Germinal center (tissue), 1 donor: ENCODE measurements around the gene CYREN.

ENCODE experiments used
- DNase-seq: peaks from one replicate; pipeline ENCODE4 v3.0.0; 2012; ENCODE audit warnings: mixed read lengths, low spot score

The CYREN gene

GRCh38 chr7:135197343-135197742 lies 26.8 kb upstream of the CYREN start:
- DNase-seq, result no peak

DNA sequence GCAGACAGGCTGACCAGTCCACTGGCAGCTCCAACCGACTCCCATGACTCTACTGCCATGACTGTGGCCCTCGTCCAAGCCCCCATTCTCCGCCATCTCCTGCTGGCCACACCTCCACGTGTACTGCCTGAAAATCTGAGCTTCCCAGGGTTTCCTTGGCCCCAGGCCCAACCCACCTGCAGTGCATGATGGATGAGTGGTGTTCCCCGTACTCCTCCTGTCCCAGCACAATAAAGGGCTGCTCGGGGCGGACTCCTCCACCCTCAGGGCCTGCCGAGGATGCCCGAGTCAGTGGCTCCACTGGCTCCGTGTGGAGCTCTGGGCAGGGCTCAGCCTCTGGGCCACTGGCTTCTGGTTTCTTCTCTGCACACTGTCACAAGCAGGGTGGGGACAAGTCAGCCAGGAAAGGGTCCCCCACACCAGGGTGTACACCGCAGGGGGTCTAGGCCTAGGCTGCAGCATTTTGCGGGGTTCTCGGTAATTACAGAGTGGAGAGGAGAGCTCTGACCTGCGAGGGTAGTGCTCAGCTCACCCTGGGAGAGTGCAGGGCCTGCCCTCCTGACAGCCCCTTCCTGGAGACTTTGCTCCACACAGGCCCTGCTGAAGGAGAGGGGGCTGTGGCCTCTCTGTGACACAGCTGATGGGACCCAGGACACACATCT lies 25.6 kb upstream of the CYREN start:
- no peak for DNase-seq

DNA sequence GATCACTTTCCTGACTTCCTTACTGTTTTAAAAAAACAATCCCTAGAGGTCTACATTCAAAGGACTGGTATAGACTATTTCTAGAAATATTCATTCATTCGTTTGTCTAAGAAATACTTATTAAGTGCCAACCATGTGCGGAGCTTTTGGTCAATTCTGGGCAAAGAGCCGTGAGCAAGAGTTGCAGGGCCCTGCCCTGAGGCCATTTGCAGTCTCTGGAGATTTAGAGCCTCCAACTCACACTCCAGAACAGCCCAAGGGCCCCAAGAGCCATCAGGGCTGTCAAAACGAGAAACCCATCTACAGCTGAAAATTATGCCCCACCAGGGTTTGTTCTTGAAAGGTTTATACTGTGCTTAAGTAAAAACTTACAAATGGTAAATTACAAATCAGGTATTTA lies 24.6 kb upstream of the CYREN start:
- no peak for DNase-seq

GRCh38 chr7:135194494-135195095 lies 24.1 kb upstream of the CYREN start:
- DNase-seq, result no peak

- DNase-seq, result no peak
Observed at GRCh38 chr7:135193615-135194081, 23.1 kb upstream of the CYREN start.

- no peak for DNase-seq
Observed at GRCh38 chr7:135192914-135193536, 22.5 kb upstream of the CYREN start.

DNA sequence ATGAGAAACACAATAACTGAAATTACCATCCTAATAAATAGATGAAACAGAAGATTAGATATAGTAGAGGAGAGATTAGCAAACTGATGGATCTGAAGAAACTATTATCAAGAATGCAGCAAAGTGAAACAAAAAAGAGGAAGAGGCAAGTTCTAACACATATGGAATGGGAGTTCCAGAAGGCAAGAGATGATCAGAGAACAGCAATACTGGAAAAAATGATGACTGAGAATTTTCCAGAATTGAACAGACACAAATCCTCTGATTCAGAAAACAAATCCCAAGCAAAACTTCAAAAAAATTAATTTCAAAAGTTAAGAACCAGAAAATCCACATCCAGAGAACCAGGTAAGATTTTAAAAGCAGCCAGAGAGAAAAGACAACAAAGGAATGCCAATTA lies 20.2 kb upstream of the CYREN start:
- no peak for DNase-seq

- DNase-seq, result no peak
Observed at GRCh38 chr7:135189961-135190360, 19.5 kb upstream of the CYREN start.

DNA sequence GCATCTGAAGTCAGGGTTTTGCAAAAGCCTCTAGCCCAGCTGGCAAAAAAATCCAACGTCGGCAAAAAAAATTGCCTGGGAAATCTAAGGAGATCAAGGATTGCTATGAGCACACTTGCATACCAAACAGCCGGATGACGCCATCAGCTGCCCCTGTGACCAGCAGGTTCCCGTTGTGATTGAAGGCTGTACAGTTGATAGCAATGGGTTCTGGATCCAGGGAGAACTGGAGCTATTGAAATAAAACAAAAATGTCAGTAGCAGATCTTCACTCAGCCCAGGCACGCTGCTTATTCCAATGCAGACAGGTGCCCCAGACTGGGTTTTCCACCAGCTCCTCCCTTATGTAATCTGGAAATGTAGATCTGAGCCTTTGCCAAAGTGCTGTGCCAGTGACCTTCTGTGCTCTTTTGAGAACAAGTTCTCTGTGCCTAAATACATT lies 18.7 kb upstream of the CYREN start:
- DNase-seq, result no peak

DNA sequence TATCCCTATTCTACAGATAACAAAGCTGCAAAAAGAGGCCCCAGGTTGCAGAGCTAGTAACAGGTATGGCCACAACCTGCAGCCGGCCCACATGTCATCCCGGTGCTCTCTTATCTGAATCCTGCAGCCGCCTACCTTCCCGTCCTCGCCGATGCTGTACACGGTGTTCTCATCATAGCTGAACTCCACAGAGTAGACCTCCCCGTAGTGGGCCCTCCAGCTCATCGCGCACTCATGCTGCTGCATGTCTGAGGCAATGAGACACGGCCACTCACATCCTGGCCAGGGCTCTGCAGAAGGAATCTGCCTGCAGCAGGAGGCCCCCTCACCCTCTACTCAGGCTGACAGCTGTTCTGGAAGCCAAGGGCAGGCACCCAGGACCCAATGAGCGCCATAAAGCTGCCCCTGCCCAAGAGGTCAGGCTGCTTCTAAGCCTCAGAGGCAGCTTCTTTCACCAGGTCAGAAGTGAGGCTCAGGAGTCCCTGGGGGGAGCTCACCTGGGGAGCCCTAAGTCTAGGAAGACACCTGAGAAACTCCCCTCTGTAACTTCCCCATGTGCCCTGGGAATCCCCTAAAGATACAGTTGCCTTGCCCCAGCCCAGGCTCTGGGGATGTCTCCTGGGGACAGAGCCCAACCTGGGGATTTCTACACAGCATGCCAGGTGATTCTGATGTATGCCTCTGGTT lies 17.9 kb upstream of the CYREN start:
- DNase-seq, result peak; percentile 66

GRCh38 chr7:135186841-135187253 lies 16.3 kb upstream of the CYREN start:
- DNase-seq, result peak; percentile 49

DNA sequence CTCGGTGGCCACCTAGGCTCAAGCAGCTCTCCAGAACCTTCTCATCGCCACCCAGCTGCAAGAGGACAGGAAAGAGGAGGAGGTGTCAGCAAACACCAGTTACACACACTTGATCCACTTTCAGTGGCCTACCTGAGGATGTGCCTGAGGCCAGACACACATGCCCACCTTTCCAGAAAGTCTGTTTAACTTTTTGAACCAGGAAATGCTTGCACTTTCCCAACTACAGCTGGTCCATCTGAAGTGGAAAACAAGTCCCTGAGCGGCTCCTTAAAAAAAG lies 15.7 kb upstream of the CYREN start:
- no peak for DNase-seq

DNA sequence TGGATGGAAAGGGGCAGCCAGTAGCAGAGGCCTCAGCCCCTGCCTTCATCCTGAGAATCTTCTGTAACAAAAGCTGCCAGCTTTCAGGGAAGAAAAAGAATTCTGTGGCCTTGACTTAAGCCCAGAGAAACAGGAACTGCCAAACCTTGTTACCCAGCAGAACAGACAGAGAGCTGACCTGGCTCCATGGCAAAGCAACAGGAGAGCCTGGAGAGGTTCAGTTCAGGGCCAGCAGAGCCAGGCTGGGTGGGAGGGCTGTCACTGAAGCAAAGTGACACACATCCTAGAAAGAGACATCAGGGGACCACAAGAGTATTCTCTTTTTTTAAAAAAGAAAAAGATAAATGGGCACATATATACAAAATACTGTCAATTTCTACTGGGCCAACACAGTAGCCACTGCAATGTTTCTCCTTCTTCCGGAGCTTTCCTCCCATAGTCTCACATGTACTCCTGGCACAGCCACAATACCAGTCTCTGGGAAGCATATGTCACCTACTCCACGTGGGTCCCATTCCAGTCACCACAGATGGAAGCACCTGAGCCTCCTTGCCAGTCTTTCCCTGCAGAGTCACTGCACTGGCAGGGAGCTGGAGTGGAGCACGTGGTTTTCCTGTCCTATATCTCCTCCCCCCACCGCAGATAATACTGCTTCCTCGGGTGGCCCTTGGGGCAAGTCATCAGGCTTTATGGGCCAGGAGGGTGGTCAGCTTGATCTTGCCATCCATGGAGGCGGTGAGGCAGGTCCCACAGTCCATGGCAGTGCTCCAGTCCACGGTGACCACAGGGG lies 15.2 kb upstream of the CYREN start:
- DNase-seq, result no peak

GRCh38 chr7:135184254-135184841 lies 13.8 kb upstream of the CYREN start:
- no peak for DNase-seq

- DNase-seq, result no peak
Observed at GRCh38 chr7:135183478-135183877, 13.0 kb upstream of the CYREN start.

GRCh38 chr7:135181929-135182678 lies 11.6 kb upstream of the CYREN start:
- DNase-seq, result no peak

DNA sequence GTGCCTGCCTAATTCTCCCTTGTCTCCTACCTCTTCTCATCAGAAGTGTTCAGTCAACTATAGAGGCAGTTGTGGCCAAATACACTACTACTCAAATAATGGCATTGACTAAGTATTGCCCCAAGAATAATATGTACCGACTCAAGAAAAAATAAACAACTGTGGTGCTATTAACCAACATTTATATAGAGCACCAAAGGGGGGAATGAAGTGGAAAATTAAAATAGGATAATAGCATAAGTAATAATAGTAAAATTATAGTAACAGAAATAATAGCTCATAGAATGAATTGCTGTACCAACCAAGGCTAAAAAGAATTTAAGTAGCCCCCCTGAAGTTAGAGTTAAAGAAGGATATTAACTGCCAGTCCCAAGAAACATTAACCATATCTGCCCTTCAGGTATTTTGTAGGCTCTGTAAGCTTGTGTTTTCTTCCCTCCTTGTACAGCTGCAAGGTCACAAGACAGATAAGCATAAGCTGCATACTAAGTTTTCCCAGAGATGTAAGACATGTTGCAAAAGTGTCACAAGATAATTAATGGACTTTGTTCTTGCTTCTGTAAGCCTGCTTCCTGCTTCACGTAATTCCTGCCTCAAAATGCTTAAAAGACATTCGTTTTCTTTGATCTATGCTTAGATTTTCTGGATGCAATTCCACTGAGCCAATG lies 10.9 kb upstream of the CYREN start:
- no peak for DNase-seq

DNA sequence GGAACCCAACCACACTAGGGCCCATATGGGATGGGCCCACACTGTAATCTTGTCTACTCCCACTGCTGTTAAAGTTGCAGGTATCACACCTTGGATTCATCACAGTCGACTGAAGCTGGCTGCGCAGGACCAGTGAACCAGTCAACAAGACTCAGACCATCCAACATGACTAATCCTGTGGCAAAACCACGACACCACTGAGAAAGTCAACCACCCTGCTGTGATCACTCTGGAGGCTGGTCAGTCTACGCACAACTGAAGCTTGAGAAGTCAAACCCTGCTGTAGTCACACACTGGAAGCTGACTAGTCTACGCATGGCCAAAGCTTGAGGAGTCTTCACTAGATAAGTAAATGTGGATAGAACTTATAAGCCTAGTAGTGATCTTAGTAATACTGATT lies 9.6 kb upstream of the CYREN start:
- no peak for DNase-seq

GRCh38 chr7:135179321-135179925 lies 8.9 kb upstream of the CYREN start:
- no peak for DNase-seq

DNA sequence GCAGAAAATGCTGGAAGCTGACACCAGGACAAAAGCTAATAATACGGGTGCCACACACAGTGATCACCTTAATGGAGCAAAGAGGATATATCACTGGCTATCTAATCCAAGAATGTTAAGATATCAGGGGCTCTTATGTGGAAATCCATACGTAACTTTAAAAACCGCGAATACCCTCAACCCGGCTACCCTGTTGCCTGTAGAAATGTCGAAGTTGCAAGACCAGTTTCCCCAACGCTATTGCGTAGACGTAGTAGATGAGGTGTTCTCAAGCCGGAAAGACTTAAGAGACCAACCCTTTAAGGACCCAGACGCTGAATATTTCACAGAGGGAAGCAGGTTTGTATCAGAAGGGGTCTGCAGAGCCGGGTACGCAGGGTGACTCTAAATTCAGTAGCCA lies 7.9 kb upstream of the CYREN start:
- DNase-seq, result no peak
